HFFc6 (cell line): Measurements from ENCODE around the gene DENND11. TPM values are rescaled to one million over a fixed set of nuclear protein-coding genes. Genes with fewer than 3 reads are reported as not detected.
A peak's percentile ranks its signal among the peaks of the same experiment; 100 is the strongest.

ENCODE experiments used
- DNase-seq: peaks from one replicate; pipeline ENCODE4 v3.0.0-alpha.2; 2018
- H3K27ac Mint-ChIP-seq: 2 replicates; pipeline ENCODE4 v1.8.0; 2020; ENCODE audit warnings: mild to moderate bottlenecking, mixed read lengths
- H3K27me3 Mint-ChIP-seq: 2 replicates; pipeline ENCODE4 v1.8.0; 2021; ENCODE audit warnings: mild to moderate bottlenecking, moderate library complexity, mixed read lengths; ENCODE audit not compliant: insufficient read depth
- H3K36me3 Mint-ChIP-seq: 2 replicates; pipeline ENCODE4 v1.8.0; 2021; ENCODE audit warnings: low read depth, mixed read lengths
- H3K4me1 Mint-ChIP-seq: 2 replicates; pipeline ENCODE4 v1.8.0; 2020; ENCODE audit warnings: low read depth, mixed read lengths
- H3K4me3 Mint-ChIP-seq: 2 replicates; pipeline ENCODE4 v1.8.0; 2020; ENCODE audit warnings: mild to moderate bottlenecking, moderate library complexity, mixed read lengths
- H3K9me3 Mint-ChIP-seq: 2 replicates; pipeline ENCODE4 v1.8.0; 2020; ENCODE audit warnings: mild to moderate bottlenecking, mixed read lengths
- CTCF ChIP-seq: fragments of 200-600 bp; sonication (generic); IDR thresholded peaks from 2 replicates; pipeline ENCODE4 v1.5.0; 2021; ENCODE audit warnings: antibody characterized with exemption, mild to moderate bottlenecking
- total RNA-seq, 6 experiments: library from RNA; stranded (reverse); fragmentation: NEBNext Ultra II Directional; extraction: Animal tissue kit (Norgen Biotek cat#: 25700); gene quantifications; 2 replicates in 1 of 6; 3 replicates in 5 of 6; pipeline ENCODE4 v1.2.3, GENCODE V29; 2021

DENND11 gene
- total RNA-seq, 6 experiments from 2014 or later = 3.4 to 3.8 (median 3.6) TPM

GRCh38 chr7:141697211-141697871, 4.6 kb downstream of the DENND11 start:
- H3K4me1 Mint-ChIP-seq = peaks cover 35% of the 10 kb centered on the region
- H3K4me3 Mint-ChIP-seq = no peak overlapping the region
- no peak overlapping the region for H3K27ac Mint-ChIP-seq
- TF ChIP-seq CTCF = no peak
- no peaks in the 10 kb centered on the region for H3K36me3 Mint-ChIP-seq
- H3K27me3 Mint-ChIP-seq = peaks cover 4% of the 10 kb centered on the region; the same call in 1 of the 2 replicates
- H3K9me3 Mint-ChIP-seq = no peaks in the 10 kb centered on the region
- DNase-seq = peak; percentile 46

- Mint-ChIP-seq H3K4me3 (no peak overlapping the region), H3K9me3 (no peaks in the 10 kb centered on the region), H3K36me3 (no peaks in the 10 kb centered on the region), H3K27ac (no peak overlapping the region), H3K27me3 (peaks cover 4% of the 10 kb centered on the region; the same call in 1 of the 2 replicates), H3K4me1 (peaks cover 34% of the 10 kb centered on the region)
- no peak for TF ChIP-seq CTCF
- no peak for DNase-seq
Measured at GRCh38 chr7:141696348-141696747, 5.6 kb downstream of the DENND11 start.

GRCh38 chr7:141695803-141696289, 6.1 kb downstream of the DENND11 start:
- Mint-ChIP-seq H3K4me3 (no peak overlapping the region), H3K9me3 (no peaks in the 10 kb centered on the region), H3K36me3 (no peaks in the 10 kb centered on the region), H3K27me3 (peaks cover 1% of the 10 kb centered on the region; the same call in 1 of the 2 replicates), H3K4me1 (peaks cover 31% of the 10 kb centered on the region), H3K27ac (no peak overlapping the region)
- no peak for DNase-seq
- no peak for TF ChIP-seq CTCF

- no peaks in the 10 kb centered on the region for H3K27me3 Mint-ChIP-seq
- H3K4me3 Mint-ChIP-seq = no peak overlapping the region
- no peak for TF ChIP-seq CTCF
- no peaks in the 10 kb centered on the region for H3K9me3 Mint-ChIP-seq
- no peak for DNase-seq
- peaks cover 19% of the 10 kb centered on the region for H3K4me1 Mint-ChIP-seq
- no peaks in the 10 kb centered on the region for H3K36me3 Mint-ChIP-seq
- no peak overlapping the region for H3K27ac Mint-ChIP-seq
Measured at GRCh38 chr7:141693082-141693481, 8.9 kb downstream of the DENND11 start.

GRCh38 chr7:141691961-141692360, 10.0 kb downstream of the DENND11 start:
- no peak for TF ChIP-seq CTCF
- H3K27me3 Mint-ChIP-seq = no peaks in the 10 kb centered on the region
- no peak for DNase-seq
- H3K27ac Mint-ChIP-seq = no peak overlapping the region
- no peaks in the 10 kb centered on the region for H3K36me3 Mint-ChIP-seq
- no peaks in the 10 kb centered on the region for H3K9me3 Mint-ChIP-seq
- H3K4me3 Mint-ChIP-seq = no peak overlapping the region
- peaks cover 11% of the 10 kb centered on the region for H3K4me1 Mint-ChIP-seq
